DMS114 treated with DMSO at 0.1 percent for 48 hours (cell line): ENCODE measurements around the gene TP53TG5.
A peak's percentile ranks its signal among the peaks of the same experiment; 100 is the strongest.
"Not testable (repeated sequence)": the region's sequence is repeated elsewhere in the genome, so short reads cannot be mapped to it uniquely, and the experiment has no call there.

Experiments
- DNase-seq: peaks from one replicate; lab custom pipeline; 2025; ENCODE audit not compliant: unreplicated experiment; lab: John Stamatoyannopoulos, UW

Gene TP53TG5

DNA sequence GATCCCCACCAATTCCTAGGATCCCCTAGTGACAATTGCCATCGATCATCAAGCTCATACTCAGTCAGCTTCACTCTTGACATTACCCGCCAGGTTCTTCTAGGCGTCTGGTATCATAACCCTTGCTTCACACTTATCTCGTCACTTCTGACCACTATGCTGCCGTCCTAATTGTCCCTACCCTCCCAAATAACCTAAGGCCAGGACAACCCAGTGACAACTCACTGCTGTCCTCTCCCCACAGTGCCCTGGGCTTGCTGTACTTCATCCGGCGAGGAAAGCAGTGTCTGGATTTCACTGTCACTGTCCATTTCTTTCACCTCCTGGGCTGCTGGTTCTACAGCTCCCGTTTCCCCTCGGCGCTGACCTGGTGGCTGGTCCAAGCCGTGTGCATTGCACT, 11.5 kb downstream of the TP53TG5 start:
- no peak for DNase-seq

DNA sequence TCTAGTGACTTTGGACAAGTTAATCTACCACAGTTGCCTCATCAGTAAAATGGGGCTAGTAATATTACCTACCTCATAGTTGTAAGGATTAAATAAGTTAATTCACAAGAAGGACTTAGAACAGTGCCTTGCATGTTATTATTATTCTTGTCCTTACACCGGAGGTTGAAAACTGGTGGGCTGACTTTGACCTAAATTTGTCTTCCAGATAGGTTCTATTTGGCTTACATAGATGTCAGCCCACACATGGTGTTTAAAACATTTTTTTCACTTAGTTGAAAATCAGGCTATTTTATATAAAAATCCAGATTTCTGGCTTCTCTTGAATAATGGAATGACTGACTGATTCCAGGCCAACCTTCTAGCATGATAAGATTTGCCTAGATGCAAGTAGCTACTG, 11.9 kb downstream of the TP53TG5 start:
- no peak for DNase-seq

DNA sequence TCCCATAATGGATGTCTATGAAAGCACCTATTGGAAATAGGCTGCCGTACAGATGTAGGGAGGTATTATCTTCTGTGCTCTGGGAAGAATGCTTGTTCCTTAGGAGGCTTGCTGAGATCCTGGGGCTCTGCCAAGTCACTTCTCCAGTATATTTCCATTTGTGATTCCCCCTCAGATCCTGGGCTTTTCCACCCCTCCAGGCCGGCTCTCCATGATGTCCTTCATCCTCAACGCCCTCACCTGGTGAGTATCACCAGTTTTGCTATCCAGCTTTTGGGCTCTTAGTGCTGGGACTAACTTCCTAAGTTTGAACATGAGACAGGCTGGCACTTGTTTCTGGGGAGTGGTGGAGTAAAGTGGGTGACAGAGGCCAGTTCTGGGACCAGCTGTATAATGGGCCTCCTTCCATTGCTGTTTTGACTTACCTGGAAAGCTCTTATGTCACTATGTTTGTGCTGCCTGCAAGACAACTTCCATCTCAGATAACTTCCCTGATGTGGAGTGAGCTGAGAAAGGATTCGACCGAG, 12.6 kb downstream of the TP53TG5 start:
- DNase-seq, result no peak

DNA sequence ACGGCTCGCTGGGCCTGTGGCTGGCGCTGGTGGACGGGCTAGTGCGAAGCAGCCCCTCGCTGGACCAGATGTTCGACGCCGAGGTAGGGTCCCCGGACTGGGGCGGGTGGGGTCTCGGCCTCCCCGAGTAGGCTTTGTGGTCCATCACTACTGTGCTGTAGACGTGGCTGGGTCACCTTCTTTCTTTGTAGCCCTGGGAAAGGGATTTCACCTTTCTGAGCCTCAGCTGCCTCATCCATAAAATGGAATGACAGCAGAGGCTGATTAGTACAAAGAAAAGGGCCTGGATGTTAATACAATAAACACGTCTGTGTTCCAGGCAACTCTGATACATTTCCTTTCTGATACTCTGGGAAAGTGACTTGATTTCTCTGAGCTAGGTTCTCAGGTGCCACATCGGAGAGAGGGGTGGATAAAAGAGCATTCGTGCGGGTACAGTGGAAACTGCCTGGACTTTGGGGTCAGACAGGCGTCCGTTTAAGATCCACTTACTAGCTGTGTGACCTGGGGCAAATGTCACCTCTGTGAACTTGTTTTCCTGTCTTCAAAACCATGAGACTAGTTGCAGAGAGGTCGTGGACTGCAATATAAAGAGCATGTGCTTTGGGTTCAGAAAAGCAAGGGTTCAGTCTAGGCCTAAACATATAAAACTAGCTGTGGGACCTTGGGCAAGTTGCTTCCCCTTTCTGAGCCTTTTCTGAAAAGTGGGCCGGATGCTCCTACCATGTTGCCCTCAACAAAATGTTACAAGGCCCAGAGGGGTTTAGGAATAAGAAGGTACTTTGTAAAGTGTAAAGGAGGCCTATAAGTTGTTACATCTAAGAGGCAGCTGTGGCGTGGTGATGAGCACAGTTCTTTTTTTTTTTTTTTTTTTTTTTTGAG, 14.3 kb downstream of the TP53TG5 start:
- no peak for DNase-seq

DNA sequence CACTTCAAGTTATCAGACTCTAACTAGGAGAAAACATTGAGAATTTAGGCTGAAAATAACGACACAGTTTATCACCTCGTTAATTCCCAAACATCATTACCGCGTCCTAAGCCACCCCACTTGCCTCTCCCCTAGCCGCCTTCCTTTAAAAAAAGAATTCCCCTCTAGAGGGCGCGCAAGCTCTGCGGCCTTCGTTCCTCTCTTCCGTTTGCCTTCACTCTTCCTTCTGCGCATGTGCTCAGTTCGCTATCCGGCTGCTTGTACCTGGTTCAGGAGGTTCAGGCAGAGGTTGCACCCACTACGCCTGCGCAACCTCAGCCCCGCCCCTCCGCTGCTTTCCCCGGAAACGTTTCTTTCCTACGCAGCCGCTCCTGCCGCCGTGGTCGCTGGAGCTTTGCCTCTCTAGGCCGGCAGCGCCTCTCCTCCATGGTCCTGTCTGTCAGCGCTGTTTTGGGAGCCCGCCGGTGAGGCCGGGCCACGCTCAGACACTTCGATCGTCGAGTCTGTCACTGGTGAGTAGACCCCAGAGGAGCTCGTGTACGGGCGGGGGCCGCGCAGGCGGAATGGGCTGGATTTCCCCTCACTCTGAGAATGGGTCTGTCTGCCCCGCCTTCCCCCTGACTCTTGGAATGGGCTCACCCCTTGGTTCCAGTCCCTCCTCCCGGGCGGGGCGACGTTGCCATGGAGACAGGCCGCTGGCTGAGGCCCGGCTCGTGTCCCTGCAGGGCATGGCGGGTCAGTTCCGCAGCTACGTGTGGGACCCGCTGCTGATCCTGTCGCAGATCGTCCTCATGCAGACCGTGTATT, 15.1 kb downstream of the TP53TG5 start, which contains the start of gene SYS1:
TSS of gene SYS1 (plus strand) at position 353 of the 807 bp plus-strand sequence. CDS start at position 729, 376 bp downstream.
- peak; percentile 97 for DNase-seq

DNA sequence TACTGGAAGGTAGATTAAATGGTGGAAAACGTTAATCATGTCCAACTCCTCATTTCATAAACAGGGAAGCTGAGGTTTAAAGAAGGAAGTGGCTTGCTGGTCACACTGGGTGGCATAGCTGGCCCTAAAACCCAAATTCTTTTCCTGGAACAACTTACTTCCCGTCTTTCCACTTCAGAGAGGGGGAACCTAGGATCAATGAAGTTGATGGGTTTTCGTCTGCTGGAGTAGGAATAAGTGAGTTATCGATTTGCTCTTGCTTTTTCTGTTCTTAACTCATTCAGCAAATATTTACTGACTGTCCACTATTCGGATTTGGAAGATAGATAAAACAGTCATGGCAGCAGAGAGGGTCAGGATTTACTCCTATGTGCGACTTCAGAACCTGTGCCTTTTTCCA, 16.3 kb downstream of the TP53TG5 start:
- DNase-seq, result no peak

DNA sequence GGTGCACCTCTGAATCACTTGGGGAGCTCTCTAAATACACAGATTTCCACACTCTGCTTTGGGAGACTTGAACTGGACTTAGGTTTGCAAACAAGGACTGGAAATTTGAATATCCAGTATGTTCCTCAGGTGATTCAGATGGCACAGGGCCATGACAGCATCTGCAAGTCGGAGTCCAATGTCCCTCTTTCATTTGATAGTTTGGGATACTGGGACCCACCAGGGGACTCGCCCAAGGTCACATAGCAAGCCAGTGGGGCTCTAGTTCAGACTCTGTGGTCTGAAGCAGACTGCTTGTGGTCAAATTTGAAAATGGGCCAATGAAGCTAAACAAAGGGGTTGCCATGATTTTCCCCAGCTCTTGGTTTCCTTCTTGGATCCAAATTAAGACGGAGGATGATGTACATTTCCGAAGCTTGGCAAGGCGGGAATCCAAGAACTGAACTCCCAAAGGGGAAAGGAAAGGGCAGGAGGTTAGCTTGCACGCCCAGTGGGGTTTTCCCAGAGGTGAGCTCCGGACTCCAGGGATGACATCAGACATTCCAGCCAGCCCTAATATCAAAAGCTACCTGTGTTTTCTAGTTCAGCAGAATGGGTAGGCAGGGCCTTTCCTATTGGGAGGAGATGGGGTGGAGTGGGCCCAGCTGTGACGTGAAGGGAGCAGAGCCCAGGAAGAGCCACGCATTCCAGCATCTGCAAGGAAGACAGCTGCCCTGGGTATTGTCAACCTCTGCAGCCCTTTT, 18.5 kb downstream of the TP53TG5 start:
- no peak for DNase-seq

DNA sequence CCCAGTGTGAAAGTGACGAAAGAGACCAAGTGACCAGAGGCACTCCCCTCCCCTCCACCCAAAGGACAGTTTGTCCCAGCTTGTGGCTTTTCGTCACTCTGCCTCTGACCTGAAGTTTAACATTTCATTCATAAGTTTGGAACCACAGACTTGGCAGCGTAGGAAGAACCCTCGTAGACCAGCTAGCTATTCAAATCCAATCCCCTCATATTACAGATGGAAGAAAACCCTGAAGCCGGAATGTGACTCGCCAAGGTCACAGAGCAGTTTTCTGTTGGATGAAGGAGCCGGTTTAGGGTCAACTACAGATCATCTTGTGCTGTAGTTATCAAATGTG, 19.1 kb downstream of the TP53TG5 start:
- no peak for DNase-seq

DNA sequence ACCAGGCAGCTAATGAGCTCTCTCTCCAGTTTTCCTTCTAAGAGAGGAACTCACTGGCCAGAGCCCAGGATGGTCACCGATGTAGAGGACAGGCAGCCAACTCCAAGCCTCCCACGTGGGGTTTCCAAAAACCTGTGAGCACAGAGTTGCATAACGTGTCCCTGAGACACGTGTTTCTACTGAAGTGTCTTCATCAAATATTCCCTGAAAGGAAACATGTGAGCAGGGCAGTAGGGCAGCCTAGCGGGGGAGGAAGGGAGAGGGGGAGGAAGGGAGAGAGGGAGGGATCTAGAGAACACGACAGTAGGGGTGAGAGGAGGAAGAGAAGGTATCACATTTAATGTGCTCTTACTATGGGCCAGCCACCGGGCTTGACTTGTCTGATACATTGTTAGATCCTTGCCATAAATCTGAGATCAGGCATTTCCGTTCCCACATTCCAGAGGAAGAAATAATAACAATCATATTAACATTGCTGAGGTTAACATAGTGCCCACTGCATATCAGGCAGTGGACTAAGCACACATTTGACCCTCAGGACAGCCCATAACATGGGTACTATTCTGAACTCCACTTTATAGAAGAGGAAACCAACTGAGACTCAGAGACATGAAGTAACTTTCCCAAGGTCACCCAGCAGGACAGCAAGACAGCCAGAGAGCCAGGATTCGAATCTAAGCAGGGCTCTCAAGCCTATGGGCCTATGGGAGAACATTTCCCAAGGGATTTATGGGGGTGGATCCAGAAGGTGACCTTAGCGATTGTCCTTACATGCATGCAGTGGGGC, 19.6 kb downstream of the TP53TG5 start:
- no peak for DNase-seq

DNA sequence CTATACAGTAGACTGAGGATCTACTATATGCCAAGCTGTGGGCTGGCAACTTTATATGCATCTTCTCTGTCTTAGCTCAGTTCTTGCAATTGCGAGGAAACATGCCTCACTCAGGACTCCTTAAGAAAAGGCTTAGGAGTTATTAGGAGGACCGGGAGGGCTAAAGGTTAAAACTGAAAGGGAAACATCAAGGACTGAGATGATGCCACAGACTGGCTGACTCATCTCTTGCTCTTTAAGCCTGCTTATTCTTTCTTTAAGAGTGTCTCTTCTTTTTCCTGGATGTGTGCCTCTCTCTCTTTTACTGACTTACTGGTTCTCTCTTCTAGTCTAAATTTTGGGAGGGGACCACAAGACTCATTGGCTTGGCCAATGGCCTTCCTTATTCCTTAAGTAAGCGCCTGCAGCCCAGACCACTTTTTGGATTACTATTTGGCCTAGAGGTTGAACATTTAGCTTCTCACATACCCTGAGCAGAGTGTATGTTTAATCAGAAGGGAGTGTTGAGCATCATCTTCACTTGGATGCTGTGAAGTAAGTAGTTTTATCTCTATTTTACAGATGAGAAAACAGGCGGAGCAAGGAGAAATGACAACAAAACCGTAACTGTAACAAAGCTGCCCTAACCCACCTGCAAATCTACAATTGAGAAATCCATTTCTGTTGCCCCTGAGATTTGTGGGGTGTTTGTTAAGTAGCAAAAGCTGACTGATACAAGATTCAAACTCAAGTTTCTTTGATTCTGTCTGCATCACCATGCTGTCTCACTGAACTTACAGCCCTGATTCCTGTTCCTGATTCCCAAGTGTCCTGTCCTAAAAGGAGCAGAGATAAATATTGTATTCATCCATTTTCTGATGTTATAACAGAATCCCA, 22.7 kb downstream of the TP53TG5 start:
- DNase-seq, result no peak

DNA sequence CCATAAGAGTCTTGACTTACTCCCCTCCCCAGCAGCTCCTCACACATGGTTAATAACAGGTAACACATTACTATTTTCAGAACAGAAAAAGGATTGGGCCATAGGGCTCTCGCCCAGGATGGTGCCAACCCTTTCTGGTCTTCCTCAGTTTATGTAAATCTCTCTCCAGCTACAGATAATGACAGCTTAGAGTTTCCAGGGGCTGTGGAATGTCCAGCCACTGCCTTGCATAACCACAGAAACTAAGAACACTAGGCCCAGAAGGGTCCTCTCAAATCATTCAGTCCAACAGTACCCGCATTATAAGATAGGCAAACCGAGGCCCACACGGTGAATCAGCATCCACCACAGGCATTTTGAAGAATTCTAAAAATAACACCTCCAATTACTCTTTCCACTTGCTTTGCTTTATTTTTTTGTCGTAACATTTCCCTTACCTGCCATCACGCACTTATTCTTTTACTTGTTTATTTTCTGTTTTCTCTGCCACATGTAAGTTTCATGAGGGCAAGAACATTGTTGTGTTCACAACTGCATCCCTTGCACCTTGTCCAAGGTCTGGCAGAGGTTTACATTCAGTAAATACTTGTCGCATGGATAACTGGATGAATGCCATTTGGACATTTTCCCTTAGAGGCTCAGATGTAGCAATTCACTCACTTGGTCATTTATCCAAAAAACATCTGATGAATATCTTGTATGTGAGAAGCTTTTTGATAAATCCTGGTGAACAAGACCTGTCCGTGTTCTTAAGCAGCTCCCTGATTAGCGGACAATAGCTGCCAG, 23.5 kb downstream of the TP53TG5 start:
- DNase-seq, result no peak

DNA sequence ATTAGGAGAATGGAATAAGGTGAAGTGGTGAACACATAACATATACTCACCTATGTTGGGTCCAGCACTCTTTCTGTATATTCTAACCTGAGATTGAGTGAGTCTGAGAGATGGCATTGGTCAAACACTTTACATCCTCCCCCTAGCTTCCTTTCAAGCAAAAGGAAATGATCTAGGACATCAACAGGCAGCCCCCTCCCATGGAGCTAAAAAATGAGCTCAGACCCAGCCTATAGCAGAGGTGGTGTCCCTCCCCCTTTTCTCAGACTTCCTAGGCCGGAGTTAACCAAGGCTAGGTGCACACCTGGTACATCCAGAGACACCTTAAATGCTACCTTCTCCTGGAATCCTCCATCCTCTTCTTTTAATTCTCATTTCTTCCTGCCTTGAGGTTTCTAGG, 24.4 kb downstream of the TP53TG5 start:
- DNase-seq, result no peak

DNA sequence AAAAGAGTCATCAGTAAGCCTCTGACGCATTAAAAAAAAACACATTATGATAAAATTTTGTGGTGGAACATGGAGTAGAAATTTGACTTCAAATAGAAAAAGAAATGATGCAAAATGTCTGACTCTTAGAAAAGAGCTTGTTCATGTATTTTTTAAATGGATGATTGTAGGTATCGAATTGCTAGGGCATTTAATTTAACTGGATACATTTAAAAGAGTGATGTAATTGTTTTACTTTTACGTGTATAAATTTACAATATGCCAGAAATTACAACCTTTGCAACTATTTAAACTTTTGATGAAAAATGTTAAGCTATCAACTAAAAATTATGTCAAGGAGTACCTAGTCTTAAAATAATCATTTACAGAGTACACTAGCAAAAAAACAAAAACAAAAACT, 25.4 kb downstream of the TP53TG5 start:
- DNase-seq, result no peak

DNA sequence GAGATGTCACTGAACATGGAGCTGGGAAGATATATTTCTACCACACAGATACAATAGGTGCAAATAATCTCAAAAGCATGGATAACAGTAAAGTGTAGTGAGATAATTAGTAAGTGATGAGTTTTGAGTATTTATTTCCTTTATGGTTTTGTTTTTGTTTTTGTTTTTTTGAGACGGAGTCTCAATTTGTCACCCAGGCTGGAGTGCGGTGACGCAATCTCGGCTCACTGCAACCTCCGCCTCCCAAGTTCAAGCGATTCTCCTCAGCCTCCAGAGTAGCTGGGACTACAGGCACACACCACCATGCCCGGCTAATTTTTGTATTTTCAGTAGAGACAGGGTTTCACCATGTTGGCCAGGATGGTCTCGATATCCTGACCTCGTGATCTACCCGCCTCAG, 27.3 kb downstream of the TP53TG5 start:
- not testable (repeated sequence) for DNase-seq

DNA sequence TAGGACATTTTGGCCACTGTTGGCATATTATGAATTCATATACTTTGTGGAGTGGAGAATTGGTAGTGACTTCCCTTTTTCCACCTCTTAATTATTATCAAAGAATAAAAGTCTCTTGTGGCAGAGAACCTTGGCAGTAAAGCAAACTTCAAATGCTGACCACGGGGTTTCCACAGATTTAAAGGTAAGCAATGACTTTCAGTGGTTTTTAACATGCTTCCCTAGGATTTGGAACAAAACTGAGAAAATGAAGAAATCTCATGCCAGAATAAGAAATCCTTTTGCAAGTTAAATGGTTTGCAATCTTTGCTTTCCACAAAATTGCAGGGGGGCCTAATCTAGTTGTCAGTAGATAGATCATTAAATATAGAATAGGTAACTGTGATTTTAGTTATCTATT, 27.9 kb downstream of the TP53TG5 start:
- no peak for DNase-seq

DNA sequence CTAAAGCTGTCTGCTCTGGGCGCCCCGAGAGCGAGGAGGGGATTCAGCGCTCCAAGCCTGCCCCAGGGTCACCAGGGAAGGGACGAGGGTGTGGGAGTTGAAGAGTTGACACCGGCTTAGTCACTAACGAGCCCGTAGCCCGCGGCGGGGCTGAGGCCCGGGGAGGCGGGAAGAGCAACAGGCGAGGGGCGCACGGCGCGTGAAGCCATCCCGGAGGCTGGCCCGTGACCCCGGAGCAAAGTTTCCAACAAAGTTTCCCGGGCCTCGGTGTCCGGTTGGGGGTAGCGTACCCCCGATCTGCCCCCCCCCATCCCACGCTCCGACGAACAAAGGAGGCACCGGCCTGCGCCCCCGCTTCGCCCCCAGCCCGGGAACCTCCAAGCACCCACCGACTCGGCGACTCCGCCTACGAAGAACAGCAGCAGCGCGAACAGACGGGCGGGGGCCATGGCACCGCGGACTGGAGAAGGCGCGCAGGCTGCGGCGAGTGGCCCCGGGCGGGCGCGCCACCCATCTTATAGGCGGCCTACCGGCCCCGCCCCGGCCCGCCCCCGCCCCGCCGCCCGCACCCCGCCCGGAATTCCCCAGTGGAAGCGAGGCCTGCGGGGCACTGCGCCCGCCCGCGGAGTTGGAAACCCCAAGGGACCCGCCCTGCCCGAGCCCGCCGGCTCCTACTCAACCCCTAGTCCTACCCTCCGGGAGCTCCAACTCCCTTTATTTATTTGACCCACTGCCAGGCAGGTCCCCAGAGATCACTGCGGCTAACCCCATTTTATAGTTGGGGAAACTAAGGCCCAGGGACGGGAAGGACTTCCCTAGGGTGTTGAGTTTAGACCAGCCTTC, 30.0 kb downstream of the TP53TG5 start, which contains the start of gene SDC4:
TSS of gene SDC4 (minus strand) at position 489 of the 843 bp plus-strand sequence. CDS start at position 449, 40 bp downstream.
- DNase-seq, result no peak

DNA sequence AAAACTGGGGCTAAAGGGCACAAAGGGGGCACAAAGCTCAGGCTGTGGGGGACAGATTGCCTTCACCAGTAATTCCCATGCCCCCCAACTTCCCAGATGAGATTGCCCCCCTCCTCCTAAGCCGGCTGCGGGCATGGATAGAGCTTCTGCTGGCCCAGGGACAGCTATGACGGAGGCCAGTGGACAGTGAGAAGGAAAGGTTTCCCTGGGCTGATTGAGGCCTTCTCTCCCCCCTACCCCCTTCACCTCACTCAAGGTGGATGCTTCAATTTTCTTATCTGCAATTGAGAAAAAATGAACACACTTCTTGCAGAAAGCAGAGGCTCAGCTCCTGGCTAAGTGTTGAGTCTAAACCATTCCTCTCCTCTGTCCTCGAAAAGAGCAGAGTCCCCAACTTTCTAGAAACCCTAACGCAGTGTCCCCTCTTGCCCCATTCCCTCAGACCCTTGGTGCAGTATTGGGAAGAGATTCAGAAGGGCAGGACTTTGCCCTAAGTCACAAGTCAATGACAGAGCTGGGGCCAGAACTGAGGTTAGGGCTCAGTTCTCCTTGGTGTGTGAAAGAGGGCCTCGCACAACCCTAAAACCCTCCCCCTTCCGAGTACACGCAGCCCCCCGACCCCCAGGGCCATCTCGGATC, 30.7 kb downstream of the TP53TG5 start:
- no peak for DNase-seq
